ENCODE results near the gene FSIP1.

FSIP1 gene

DNA sequence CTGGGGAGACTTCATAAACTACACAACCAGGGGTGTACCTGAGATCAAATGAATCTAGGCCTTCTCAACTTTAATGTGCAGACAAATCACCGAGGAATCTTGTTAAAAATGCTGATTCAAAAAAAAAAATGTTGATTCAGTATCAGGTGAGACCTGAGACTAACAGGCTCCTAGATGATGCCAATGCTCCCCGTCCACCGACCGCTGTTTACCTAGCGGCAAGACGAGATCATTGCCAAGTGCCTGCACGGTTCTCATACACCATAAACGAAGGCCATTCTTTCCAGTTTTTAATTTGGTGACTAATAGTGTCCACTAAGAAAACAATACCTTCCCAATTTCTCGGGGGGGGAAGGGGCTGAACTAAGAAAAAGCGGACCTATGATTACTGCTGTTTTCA, 2.5 kb upstream of the FSIP1 start:
- Mint-ChIP-seq H3K27me3 (no peaks in the 10 kb centered on the region), H3K4me3 (no peak overlapping the region), H3K4me1 (ENCODE audit: low read depth) (peaks cover 66% of the 10 kb centered on the region), H3K9me3 (no peaks in the 10 kb centered on the region), H3K36me3 (ENCODE audit: low read depth) (no peaks in the 10 kb centered on the region), H3K27ac (no peak overlapping the region)

DNA sequence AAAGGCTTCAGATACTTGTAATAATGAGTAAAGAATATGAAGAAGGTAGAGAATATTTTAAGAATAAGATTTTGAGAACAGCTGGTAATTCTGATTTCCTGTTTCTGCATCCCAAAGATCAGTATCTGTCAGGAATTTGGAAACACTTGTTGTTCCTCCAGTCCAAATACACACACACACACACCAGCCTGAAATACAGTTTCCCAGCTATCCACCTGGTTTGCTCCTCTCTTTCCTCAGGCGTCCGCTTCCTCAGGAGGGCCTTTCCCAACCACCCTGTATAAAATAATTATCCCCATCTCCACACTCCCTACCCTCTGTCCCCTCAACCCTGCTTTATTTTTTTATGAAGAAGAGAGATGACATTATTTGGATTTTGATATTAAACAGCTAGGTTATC, 2.0 kb upstream of the FSIP1 start:
- no peaks in the 10 kb centered on the region for H3K36me3 Mint-ChIP-seq (ENCODE audit: low read depth)
- no peak overlapping the region for H3K27ac Mint-ChIP-seq
- no peaks in the 10 kb centered on the region for H3K9me3 Mint-ChIP-seq
- H3K4me1 Mint-ChIP-seq (ENCODE audit: low read depth), result peaks cover 66% of the 10 kb centered on the region
- H3K27me3 Mint-ChIP-seq, result no peaks in the 10 kb centered on the region
- no peak overlapping the region for H3K4me3 Mint-ChIP-seq

DNA sequence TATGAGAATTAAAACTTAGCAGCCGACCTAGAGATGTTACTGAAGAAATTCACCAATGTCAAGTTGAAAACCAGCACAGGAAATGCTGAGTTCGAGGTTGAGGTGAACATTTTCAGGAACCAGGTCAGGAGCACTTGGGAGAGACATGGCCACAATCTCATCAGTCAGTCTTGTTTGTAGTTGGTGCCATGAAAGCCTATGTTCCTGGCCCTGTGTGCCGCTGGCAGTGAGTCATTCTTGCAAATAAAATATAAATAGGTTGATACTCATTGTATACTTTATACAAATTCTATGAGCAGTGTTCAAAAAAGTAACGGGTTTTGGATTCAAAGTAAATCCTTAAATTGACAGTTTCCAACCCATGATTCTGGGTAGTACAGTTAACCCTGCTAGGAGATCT, 1.5 kb upstream of the FSIP1 start:
- H3K9me3 Mint-ChIP-seq, result no peaks in the 10 kb centered on the region
- H3K4me1 Mint-ChIP-seq (ENCODE audit: low read depth), result peaks cover 66% of the 10 kb centered on the region
- H3K4me3 Mint-ChIP-seq, result peak overlapping the region; percentile 85
- no peaks in the 10 kb centered on the region for H3K36me3 Mint-ChIP-seq (ENCODE audit: low read depth)
- H3K27me3 Mint-ChIP-seq, result no peaks in the 10 kb centered on the region
- H3K27ac Mint-ChIP-seq, result peak overlapping the region; percentile 74

DNA sequence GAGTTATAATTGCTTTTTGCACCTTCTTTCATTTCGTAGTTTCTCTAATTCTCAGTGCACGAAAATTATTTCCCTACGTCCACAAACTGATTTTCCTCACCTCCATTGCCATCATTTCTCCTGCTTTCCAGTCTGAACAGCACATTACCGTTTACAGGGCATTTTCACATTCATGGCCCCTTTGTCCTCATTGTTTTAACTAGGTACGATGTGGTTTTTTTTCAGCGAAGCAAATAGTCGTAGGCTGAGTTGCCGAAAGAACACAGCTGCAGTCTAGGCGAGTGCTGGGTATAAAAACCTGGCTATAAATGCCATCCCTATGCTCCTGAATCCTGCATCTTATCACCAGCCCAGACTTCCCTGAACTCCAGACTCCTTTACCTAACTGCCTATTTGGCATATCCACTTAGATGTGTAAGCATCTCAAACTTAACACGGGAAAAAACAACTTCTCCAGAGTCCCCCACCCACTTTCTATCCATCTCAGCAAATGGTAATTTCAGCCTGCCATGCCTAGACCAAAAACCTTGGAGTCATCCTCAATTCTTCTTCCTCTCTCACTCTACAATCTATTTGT, 691 bp upstream of the FSIP1 start:
- Mint-ChIP-seq H3K4me1 (ENCODE audit: low read depth) (peaks cover 62% of the 10 kb centered on the region), H3K27ac (peak overlapping the region; percentile 74), H3K36me3 (ENCODE audit: low read depth) (no peaks in the 10 kb centered on the region), H3K4me3 (peak overlapping the region; percentile 85), H3K9me3 (no peaks in the 10 kb centered on the region), H3K27me3 (no peaks in the 10 kb centered on the region)

DNA sequence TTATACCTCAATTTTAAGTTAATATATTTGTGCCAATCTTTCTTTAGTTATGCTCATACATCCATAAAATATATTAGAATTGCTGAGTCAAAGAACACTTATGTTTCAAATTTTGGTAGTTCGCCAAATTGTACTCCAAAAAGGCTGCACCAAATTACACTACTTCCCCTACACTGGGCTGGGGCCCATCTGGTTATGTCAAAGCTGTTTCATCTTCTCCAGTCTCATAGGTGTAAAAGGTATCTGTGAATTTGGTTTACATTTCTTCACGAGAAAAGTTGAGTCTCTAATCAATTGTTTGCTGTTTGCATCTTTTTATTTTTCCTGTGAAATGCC, 706 bp downstream of the FSIP1 start:
- Mint-ChIP-seq H3K27me3 (no peaks in the 10 kb centered on the region), H3K36me3 (ENCODE audit: low read depth) (no peaks in the 10 kb centered on the region), H3K9me3 (no peaks in the 10 kb centered on the region), H3K27ac (peak overlapping the region; percentile 74), H3K4me1 (ENCODE audit: low read depth) (peaks cover 60% of the 10 kb centered on the region), H3K4me3 (peak overlapping the region; percentile 85)

DNA sequence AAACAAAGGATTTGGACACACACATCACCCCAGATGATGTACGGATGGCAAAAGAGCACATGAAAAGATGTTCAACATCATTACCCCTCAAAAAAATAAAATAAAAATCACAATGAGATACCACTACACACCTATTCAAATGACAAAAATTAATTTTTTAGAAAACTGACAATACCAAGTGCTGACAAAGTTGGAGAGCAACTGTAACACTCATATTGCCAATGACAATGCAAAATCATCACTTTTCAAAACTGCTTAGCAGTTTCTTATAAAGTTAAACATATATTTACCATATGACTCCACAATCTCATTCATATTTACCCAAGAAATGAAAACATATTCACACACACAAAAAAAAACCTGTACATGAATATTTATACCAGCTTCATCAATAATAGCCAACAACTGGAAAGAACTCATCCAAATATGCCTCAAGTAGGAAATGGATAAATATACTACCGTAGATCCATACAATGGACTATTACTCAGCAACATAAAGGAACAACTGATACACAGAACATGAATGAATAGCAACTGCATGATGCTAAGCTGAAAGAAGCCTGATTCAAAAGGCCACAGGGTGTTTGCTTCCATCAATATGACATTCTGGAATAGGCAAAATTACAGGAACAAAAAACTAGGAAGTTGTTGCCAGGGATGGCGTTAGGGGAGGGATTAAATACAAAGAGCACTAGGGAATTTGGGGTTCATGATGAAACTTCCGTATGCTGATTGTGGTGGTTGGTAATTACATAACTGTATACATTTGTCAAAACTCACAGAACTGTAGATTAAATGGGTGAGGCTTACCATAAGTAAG, 1.3 kb downstream of the FSIP1 start:
- Mint-ChIP-seq H3K9me3 (no peaks in the 10 kb centered on the region), H3K4me3 (peak overlapping the region; percentile 40), H3K27ac (no peak overlapping the region), H3K27me3 (no peaks in the 10 kb centered on the region), H3K36me3 (ENCODE audit: low read depth) (no peaks in the 10 kb centered on the region), H3K4me1 (ENCODE audit: low read depth) (peaks cover 55% of the 10 kb centered on the region)

DNA sequence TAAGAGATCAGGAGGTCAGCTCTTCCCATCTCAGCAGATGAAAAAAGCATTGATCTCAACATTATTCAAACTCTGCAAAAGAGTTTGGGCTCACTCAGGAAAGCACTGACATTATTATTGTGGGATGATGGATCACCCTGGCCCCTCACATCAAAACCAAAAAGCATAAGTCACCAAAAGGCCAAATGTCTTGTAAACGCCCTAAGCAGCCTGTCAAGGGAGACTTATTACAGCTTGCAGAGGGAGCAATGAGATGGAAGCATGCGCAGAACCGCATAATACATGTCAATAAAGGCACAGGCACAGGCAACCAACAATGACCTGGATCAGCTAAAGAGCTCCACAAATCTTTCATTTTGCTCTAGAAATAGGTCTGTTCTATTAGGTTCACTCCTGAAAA, 4.6 kb downstream of the FSIP1 start:
- Mint-ChIP-seq H3K27ac (no peak overlapping the region), H3K9me3 (no peaks in the 10 kb centered on the region), H3K4me1 (ENCODE audit: low read depth) (peaks cover 40% of the 10 kb centered on the region), H3K4me3 (no peak overlapping the region), H3K27me3 (no peaks in the 10 kb centered on the region), H3K36me3 (ENCODE audit: low read depth) (no peaks in the 10 kb centered on the region)

DNA sequence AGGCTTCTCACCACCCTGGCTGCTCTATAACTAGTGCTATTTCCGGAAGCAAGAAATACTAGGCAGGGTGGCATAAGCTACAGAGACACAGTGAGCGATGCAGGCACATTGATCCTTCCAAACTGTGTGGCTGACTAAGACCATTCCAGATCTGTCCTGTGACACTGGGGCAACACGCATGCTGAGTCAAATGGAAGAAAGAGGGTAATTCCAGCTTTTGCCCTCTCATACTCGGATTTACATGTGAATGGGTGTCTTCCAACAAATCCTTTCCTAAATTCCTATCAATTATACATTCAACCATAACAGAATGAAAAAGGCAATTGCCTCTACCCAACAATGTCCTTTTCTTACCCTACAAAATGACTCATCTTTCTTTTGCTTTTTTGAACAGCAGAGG, 5.1 kb downstream of the FSIP1 start:
- H3K4me1 Mint-ChIP-seq (ENCODE audit: low read depth), result peaks cover 40% of the 10 kb centered on the region
- no peaks in the 10 kb centered on the region for H3K27me3 Mint-ChIP-seq
- no peak overlapping the region for H3K27ac Mint-ChIP-seq
- H3K4me3 Mint-ChIP-seq, result no peak overlapping the region
- no peaks in the 10 kb centered on the region for H3K9me3 Mint-ChIP-seq
- no peaks in the 10 kb centered on the region for H3K36me3 Mint-ChIP-seq (ENCODE audit: low read depth)

DNA sequence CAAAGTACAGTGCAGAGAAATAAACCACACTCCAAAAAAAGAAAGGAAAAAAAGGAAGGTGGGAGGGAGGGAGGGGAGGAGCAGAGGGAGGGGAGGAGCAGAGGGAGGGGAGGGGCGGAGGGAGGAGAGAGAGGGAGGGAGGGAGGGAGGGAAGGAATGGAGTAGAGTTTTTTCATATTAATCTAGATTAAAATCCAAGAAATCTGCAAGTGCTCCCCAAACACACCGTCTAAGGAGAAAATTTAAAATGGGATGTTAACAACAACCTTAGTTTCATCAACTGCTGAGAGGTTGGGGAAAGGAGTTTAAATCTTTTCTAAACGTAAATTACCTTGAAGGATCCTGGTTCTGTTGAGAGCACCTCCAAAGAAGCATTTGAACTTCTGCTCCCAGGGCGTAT, 6.6 kb downstream of the FSIP1 start:
- Mint-ChIP-seq H3K27ac (no peak overlapping the region), H3K9me3 (no peaks in the 10 kb centered on the region), H3K4me3 (no peak overlapping the region), H3K27me3 (no peaks in the 10 kb centered on the region), H3K4me1 (ENCODE audit: low read depth) (peaks cover 28% of the 10 kb centered on the region), H3K36me3 (ENCODE audit: low read depth) (no peaks in the 10 kb centered on the region)

DNA sequence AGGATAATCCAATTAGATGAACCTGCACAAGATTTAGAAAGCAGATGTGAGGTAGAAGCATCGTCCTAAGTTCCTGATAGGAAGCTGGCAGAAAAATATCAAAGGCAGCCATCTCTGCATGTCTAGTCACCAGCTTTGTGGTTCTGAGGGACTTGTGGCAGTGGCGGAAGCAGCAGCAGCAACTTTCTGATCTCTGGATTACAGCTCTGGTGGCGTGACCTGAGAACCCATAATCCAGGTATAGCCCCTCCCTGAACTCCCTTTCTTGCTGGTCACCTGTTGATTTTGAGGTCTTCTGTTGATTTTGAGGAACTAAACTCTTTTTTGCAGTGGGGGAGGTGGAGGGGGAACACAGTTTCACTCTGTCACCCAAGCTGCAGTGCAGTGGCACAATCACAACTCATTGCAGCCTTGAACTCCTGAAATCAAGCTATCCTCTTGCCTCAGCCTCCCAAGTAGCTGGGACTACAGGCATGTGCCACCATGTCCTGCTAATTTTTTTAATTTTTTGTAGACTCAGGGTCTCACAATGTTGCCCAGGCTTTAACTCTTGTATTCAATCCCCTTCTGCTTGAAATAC, 7.9 kb downstream of the FSIP1 start:
- H3K4me3 Mint-ChIP-seq, result peak overlapping the region; percentile 41
- peaks cover 25% of the 10 kb centered on the region for H3K4me1 Mint-ChIP-seq (ENCODE audit: low read depth)
- H3K36me3 Mint-ChIP-seq (ENCODE audit: low read depth), result no peaks in the 10 kb centered on the region
- H3K27ac Mint-ChIP-seq, result peak overlapping the region; percentile 45
- no peaks in the 10 kb centered on the region for H3K27me3 Mint-ChIP-seq
- no peaks in the 10 kb centered on the region for H3K9me3 Mint-ChIP-seq

DNA sequence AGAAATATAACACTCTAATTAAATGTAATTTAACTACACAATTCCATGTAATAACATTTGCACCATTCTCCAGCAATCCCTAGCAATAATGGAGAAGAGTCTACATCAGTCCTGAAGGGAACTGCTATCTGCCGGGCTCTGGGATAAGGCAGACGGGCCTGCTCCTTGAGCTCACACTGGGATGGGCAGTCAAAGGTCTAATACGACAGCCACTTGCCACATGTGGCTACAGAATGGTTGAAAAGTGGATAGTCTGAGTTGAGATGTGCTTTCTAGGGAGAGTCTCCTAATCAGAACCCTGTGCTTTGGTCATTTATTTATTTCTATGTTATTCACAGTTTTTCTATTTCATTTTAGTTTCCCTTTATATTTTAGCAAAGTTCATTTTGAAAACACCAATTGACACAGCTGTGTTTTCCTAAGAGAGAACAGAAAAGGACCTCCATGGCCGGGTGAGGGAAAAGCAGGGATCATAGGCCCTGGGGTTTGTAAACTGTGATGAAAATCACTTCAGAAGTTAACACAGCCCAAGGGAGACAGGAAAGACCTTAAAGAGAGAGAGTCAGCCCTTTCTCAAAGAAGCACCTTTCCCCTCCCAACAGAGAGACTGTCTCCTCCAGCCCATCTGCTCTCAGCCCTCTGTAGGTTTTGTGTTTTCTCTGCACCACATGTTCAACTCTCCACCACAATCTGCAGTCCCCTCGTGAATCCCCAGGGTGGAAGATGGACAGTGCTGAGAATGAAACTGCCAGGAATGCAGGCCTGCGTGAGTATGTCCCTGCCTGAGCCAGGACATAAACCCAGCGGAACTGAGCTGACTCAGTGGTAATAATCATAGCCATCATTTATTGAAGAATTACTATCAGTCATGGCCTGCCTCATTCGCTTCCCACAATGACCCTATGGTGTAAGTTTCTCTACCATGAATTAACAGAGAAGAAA, 11.6 kb downstream of the FSIP1 start:
- Mint-ChIP-seq H3K9me3 (no peaks in the 10 kb centered on the region), H3K36me3 (ENCODE audit: low read depth) (no peaks in the 10 kb centered on the region), H3K27ac (peak overlapping the region; percentile 8), H3K4me1 (ENCODE audit: low read depth) (peaks cover 16% of the 10 kb centered on the region), H3K27me3 (no peaks in the 10 kb centered on the region), H3K4me3 (no peak overlapping the region)

DNA sequence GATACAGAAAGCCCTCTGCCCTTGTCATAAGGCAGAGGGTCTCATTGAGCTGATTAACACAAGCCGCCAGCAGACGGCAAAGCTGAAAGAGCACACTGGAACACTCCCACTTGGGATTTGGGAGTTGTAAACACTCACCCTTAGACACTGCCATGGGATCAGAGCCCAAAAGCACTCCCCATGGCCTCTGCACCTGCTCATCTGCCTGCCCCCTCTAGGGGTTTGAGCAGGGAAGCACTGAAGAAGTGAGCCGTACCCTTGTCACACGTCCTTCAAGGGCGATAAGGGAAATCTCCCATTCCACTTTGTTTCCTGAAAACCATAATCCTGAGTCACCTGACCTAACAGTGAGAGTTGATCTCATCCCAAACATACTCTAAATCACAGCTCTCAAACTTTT, 14.7 kb downstream of the FSIP1 start:
- no peaks in the 10 kb centered on the region for H3K4me1 Mint-ChIP-seq (ENCODE audit: low read depth)
- no peaks in the 10 kb centered on the region for H3K9me3 Mint-ChIP-seq
- H3K4me3 Mint-ChIP-seq, result no peak overlapping the region
- H3K27ac Mint-ChIP-seq, result no peak overlapping the region
- H3K27me3 Mint-ChIP-seq, result no peaks in the 10 kb centered on the region
- no peaks in the 10 kb centered on the region for H3K36me3 Mint-ChIP-seq (ENCODE audit: low read depth)

DNA sequence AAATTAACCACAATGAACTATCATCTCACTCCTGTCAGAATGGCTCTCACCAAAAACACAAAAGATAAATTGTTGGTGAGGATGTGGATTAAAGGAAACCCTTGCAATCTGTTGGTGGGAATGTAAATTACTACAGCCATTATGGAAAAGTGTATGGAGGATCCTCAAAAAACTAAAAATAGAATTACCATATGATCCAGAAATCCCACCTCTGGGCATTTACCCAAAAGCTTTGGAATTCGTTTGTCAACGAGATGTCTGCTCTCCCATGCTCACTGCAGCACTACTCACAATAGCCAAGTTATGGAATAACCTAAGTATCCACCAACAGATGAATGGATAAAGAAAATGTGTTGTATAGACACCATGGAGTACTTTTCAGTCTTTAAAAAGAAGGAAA, 21.6 kb downstream of the FSIP1 start:
- no peaks in the 10 kb centered on the region for H3K9me3 Mint-ChIP-seq
- no peak overlapping the region for H3K4me3 Mint-ChIP-seq
- no peaks in the 10 kb centered on the region for H3K36me3 Mint-ChIP-seq (ENCODE audit: low read depth)
- H3K4me1 Mint-ChIP-seq (ENCODE audit: low read depth), result no peaks in the 10 kb centered on the region
- no peaks in the 10 kb centered on the region for H3K27me3 Mint-ChIP-seq
- H3K27ac Mint-ChIP-seq, result no peak overlapping the region

DNA sequence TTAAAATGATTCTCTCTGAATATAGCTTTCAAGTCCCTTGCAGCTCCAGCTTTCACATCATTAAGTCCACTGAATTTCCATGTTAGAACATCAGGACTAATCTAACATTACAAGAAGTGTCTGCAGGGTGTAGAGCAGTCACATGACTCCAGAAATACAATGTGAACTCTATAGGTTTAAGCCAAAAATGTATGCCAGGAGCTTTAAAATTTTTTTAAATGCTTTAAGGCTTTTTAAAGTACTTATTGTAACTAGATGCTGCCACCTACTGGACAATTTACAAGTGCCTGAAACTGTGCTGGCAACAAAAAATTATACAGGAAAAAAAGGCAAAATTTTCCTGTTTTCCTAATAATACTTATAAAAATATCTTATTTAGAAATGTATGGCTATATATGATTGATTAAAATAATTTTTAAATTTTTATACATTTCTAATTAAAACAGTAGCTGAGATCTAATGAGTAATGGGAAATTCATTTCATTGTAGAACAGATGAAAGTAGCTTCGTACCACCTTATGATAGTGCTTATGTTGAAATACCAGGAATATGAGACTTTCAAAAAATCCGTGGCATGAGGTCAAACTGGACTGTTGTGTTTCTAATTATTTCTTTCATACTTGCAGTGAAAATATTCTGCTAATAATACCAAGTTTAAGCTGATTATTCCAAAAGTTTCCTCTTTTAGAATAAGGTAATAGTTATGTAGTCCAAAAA, 25.7 kb downstream of the FSIP1 start:
- Mint-ChIP-seq H3K27ac (no peak overlapping the region), H3K27me3 (no peaks in the 10 kb centered on the region), H3K4me1 (ENCODE audit: low read depth) (no peaks in the 10 kb centered on the region), H3K36me3 (ENCODE audit: low read depth) (no peaks in the 10 kb centered on the region), H3K4me3 (no peak overlapping the region), H3K9me3 (no peaks in the 10 kb centered on the region)
